NCI-H1092 (cell line): ENCODE results near the gene ALCAM.
"Not testable (repeated sequence)": the region's sequence is repeated elsewhere in the genome, so short reads cannot be mapped to it uniquely, and the experiment has no call there.

Source experiments
- DNase-seq: peaks from one replicate; lab custom pipeline; 2025; lab: John Stamatoyannopoulos, UW

Gene ALCAM

DNA sequence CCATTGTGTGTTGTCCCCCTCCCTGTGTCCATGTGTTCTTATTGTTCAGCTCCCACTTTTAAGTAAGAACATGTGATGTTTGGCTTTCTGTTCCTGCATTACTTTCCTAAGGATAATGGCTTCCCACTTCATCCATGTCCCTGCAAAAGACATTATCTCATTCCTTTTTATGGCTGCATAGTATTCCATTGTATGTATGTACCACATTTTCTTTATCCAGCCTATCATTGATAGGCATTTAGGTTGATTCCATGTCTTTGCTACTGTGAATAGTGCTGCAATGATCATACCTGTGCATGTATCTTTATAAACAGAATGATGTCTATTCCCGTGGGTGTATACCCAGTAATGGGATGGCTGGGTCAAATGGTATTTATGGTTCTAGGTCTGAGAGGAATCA lies 23.1 kb downstream of the ALCAM start:
- DNase-seq: not testable (repeated sequence)

GRCh38 chr3:105392598-105392997 lies 25.9 kb downstream of the ALCAM start:
- not testable (repeated sequence) for DNase-seq

- no peak for DNase-seq
Observed at GRCh38 chr3:105394177-105394576, 27.5 kb downstream of the ALCAM start.

- DNase-seq: no peak
Observed at GRCh38 chr3:105397974-105398373, 31.3 kb downstream of the ALCAM start.

DNA sequence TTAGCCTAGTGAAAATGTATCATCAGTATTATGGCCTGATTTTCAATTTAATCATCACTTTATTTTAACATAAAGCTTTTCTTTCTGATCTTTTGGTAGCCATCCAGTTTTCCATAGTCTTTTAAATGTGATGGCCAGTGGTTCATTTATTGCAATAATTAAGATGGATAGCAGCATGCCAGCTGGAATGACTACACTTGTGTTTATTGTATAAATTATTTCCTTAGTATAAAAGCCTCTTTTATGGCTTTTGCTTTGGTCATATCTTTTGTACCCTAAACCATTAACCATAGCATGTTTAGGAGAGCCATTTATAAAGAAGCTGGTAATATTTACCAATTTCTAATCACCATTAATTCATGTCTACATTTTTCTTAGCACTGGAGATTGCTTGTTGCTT lies 31.7 kb downstream of the ALCAM start:
- DNase-seq: peak; percentile 36

DNA sequence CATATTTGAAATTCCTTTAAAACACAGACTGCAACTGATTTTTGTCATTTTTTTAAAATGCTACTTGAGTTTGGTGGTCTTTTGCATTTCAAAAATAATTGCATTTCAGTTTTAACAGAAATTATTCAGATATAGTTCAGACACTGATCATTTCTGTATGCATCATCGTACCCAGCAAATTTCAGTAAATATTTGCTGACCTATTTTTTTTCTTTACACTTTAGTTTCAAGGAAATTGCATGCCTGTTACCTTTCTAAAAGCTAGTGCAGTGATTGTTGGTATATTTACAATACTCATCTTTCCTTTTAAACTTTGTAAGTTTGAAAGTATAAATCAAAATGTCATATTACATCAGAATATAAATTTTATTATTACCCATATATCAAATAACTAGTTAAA lies 32.4 kb downstream of the ALCAM start:
- DNase-seq: no peak

- no peak for DNase-seq
Observed at GRCh38 chr3:105399611-105400010, 32.9 kb downstream of the ALCAM start.

GRCh38 chr3:105401254-105401653 lies 34.5 kb downstream of the ALCAM start:
- no peak for DNase-seq

DNA sequence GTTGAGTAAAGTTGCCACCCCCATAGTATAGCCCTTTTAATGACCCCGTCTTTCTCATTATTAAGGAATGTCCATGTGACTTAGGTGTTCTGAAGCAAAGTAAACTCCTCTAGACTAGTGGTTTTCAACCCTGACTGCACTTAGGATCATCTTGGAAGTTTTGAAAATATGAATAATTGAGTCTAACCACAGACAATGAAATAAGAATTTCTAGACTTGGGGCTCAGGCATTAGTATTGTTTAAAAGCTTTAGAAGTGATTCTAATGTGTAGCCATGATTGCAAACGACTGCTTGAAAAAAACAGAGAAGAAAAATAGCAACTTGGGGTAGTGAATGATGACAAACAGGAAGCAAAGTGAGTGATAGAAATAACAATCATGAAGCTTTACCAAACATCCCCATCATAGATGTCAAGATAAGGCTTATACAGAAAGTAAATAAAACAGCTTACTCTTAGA lies 35.0 kb downstream of the ALCAM start:
- no peak for DNase-seq

GRCh38 chr3:105402287-105402801 lies 35.6 kb downstream of the ALCAM start:
- no peak for DNase-seq

GRCh38 chr3:105403034-105403433 lies 36.3 kb downstream of the ALCAM start:
- not testable (repeated sequence) for DNase-seq

- DNase-seq: no peak
Observed at GRCh38 chr3:105406268-105406667, 39.6 kb downstream of the ALCAM start.

DNA sequence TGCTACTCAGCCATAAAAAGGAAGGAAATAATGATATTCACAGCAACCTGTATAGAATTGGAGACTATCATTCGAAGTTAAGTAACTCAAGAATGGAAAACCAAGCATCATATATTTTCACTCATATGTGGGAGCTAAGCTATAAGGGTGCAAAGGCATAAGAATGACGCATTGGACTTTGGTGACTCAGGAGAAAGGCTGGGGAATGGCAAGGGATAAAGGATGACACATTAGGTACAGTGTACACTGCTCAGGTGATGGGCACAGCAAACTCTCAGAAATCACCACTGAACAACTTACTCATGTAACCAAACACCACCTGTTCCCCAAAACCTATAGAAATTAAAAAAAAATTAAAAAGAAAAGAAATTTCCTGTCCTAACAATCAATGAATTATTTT lies 42.7 kb downstream of the ALCAM start:
- no peak for DNase-seq

- no peak for DNase-seq
Observed at GRCh38 chr3:105413343-105413887, 46.7 kb downstream of the ALCAM start.

- no peak for DNase-seq
Observed at GRCh38 chr3:105414841-105415240, 48.1 kb downstream of the ALCAM start.

DNA sequence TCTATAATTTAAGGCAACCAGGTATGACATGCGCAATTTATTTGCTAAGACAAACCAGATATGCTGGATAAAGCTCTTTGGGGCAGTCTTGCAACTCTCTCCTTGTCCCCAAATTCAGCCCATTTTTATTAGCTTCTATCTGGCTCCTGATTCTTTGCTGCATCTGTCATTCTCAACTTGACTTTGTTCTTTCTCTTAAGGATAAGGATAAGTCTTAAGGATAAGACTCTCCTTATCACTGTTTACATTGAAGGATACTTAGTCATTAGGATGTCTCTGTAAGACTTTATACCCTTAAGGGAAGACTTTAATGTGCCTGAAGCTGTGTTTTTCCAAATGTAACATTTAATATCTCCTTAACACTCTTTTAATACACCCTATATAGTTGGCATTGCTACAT lies 49.2 kb downstream of the ALCAM start:
- no peak for DNase-seq

DNA sequence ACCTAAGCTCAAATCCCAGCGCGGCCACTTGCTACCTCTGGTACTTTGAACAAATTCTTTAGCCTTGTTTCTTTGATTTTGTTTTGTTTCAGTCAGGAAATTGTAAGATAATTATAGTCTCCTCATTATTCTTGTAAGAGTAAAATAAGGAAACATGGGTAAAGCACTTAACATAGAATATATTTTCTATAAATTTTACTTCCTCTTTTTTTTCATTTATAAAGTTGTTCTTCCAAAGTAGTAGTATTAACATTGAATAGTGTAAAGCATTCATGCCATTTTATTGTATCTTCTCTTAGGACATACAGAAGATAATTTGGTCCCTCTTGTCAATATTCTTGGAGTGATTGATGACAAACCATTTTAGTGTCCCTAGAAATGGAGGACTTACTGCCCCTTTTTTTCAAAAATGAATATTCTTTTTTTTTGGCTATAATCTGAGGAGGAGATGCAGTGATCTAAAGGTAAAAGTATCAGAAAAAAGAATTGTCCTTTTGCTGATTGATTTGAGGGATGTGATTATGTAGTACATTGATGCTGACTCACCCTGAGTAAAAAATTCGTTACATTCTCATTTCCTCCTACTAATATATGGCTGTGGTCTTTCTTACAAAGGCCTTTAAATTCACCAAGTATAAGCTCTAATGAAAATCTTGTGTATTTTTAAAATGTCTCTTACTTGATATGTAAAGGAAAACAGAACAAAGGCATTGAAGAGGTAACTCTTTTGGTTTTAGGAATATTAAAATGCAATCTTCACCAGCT lies 51.0 kb downstream of the ALCAM start:
- no peak for DNase-seq

- no peak for DNase-seq
Observed at GRCh38 chr3:105422645-105423044, 55.9 kb downstream of the ALCAM start.

DNA sequence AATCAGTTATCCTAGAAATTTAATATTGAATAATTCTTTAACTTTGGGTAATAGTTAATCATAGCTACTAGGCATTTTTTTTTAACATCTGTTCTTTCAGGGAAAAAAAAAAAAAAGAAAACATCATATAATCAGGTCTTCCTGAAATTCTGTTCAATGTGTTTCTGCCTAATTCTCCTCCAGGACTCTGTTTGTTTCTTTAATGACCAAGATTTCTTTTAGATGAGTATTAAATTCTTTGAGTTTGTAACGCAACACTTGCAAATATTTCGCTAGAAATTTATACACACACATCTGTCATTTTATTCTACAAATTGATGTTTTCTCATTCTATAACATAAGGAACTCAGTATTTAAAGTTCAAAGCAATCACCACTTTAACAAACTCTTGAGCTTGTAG lies 56.7 kb downstream of the ALCAM start:
- no peak for DNase-seq

DNA sequence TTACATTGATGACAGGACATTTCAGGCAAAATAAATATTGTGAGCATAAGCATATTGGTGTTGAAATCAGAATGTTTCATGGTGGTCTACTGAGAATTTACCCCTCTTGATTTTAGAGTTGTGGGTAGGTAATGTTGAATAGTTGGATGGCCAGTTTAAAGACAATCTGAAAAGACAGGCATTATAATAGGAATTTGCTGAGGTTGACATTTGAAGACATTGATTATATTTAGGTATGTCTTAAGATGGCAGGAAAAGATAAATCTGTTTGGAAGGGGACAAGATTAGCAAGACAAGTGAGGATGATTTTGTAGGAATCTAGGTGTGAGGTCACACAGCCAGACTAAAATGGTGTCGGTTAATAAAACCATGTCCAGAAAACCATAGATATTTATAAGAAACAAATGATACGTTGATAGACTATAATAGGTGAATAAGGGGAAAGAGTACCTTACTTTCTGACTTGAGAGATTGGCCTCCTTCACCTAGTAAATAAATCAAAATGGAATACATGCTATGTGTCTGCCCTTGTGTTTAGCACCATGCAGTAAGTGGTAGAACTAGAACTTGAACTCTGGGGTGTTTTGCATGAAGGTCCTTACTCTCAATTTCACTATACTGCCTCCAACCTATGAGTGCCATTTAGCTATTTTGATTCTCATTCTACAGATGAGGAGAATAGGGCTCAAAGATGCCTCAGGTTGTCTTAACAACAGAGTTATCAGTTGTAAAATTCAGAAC lies 57.9 kb downstream of the ALCAM start:
- no peak for DNase-seq

- no peak for DNase-seq
Observed at GRCh38 chr3:105425153-105425502, 58.4 kb downstream of the ALCAM start.

- DNase-seq: no peak
Observed at GRCh38 chr3:105427332-105427731, 60.6 kb downstream of the ALCAM start.
